SIG-M5 (cell line): Measurements from ENCODE around the gene SNUPN.

Source experiments
- DNase-seq: peaks from one replicate; lab custom pipeline; 2025; lab: John Stamatoyannopoulos, UW

The SNUPN gene

GRCh38 chr15:75654201-75654907 lies 28.8 kb upstream of the SNUPN start:
- no peak for DNase-seq

- no peak for DNase-seq
Observed at GRCh38 chr15:75653347-75653913, 27.9 kb upstream of the SNUPN start.

GRCh38 chr15:75651810-75652543 lies 26.5 kb upstream of the SNUPN start:
- DNase-seq: no peak

- DNase-seq: no peak
Observed at GRCh38 chr15:75650908-75651809, 25.6 kb upstream of the SNUPN start.

DNA sequence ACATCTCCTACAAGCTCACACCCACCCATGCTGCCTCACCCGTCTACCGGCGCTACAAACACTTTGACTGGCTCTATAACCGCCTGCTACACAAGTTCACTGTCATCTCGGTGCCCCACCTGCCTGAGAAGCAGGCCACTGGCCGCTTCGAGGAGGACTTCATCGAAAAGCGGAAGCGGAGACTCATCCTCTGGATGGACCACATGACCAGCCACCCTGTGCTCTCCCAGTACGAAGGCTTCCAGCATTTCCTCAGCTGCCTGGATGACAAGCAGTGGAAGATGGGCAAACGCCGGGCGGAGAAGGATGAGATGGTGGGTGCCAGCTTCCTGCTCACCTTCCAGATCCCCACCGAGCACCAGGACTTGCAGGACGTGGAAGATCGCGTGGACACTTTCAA lies 24.3 kb upstream of the SNUPN start:
- DNase-seq: no peak

- DNase-seq: no peak
Observed at GRCh38 chr15:75649045-75649761, 23.7 kb upstream of the SNUPN start.

DNA sequence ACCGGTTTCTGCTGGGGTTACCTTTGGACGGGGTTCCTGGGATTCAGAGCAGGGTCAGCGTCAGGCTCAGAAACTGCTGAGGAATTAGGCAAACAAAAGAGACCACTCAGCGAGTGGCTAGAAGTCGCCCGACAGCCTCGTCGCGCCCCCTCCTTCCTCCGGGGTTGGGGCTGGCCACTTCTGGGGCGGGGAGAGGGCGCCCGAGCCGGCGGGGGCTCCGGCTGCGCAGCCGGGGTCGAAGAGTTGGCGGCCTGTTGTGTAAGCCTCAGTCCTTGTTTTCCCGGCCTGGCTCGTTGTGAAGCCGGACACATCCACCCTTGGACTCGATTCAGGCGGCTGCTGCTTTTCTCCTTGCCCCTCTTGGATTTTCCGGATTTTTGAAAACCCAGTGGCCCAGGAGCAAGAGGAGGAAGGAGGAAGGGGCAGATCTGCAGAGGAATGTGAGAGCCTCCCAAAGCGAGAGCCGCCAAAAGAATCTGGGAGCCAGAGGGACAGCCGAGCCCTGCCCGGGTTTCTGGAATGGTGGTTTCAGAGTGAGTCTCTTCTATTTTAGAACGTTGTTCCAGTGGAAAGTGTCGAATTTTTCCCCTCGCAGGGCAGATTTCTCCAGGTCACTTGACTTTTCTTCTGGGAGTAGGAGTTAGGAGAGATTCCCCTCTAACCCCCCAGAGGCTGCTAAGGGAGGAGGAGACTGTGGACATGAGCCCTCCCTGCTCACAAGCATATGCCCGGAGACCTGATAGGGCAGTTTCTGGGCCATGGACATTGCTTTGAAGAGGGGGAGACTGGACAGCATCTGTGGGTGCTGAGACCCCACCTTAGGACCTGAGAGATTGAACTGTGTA lies 22.9 kb upstream of the SNUPN start:
- DNase-seq: no peak

GRCh38 chr15:75647370-75648155 lies 22.0 kb upstream of the SNUPN start, which contains the start of gene SNX33:
Gene SNX33, plus strand, starts transcription at chr15:75647912. Its CDS starts 1,191 bp downstream, at chr15:75649103.
- DNase-seq: no peak

- no peak for DNase-seq
Observed at GRCh38 chr15:75646944-75647364, 21.4 kb upstream of the SNUPN start.

GRCh38 chr15:75646112-75646943 lies 20.8 kb upstream of the SNUPN start:
- DNase-seq: no peak

DNA sequence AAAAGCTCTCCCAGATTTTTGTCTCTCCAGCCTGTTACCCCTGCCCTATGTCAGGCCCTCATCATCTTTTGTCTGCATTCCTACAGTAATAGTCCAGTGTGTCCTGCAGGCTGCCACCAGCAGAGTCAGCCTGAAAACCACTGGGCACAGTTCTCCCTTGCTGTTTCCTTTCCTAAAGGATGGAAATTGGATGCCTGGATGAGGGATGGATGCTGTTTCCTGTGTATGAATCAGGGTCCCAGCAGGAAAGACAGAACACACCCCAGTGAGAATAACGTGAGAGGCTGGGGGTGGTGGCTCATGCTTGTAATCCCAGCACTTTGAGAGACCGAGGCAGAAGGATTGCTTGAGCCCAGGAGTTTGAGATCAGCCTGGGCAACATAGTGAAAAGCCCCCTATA lies 18.9 kb upstream of the SNUPN start:
- no peak for DNase-seq

DNA sequence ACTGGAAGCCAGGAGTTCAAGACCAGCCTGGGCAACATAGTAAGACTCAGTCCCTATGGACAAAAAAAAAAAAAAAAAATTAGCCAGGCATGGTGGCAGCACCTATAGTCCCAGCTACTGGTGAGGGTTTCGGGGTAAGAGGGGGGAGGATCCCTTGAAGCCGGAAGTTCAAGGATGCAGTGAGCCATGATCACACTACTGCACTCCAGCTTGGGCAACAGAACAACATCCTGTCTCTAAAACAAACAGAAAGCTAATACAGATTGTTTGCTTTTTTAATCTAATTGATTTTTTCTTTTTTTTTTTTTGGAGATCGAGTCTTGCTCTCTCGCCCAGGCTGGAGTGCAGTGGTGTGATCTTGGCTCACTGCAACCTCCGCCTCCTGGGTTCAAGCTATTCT lies 16.1 kb upstream of the SNUPN start:
- DNase-seq: no peak

DNA sequence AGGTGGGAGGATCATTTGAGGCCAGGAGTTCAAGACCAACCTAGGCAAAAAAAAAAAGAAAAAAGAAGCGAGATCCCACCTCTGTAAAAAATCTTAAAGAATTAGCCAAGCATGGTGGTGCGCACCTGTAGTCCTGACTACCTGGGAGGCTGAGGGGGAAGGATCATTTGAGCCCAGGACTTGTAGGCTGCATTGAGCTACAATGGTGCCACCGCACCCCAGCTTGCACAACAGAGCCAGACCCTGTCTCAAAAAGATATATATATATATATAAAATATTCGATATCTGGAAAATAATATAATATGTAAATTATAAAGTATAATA lies 15.6 kb upstream of the SNUPN start:
- DNase-seq: no peak

- no peak for DNase-seq
Observed at GRCh38 chr15:75640483-75641178, 15.1 kb upstream of the SNUPN start.

GRCh38 chr15:75639709-75640482 lies 14.4 kb upstream of the SNUPN start, which contains the start of gene IMP3:
Gene IMP3, minus strand, starts transcription at chr15:75640224. Its CDS starts 56 bp downstream, at chr15:75640168.
- peak; percentile 75 for DNase-seq

DNA sequence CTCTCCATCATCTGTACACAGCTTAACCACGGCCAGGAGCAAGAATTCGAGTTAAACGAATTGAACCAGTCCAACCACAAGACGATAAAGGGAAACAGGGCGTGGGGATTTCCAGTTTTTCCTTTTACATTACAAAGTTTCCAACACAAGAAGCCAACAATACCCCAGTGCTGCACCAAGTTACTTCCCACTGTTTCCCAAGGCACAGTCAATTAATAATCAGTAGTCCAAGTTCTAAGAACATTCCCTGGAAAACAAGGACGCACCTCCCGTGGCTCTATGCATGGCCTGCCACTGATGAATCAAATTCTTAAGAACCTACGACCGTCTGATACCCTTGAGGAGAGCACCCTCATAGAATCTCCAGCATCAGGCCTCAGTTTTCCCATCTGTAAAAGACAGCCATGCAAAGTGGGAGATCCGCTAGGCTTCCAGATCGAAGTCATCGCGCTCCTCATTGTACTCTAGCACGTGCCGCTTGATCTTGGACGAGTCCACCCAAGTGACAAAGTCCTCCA lies 13.7 kb upstream of the SNUPN start:
- DNase-seq: no peak
